ENCODE measurements around the gene OR2AG2. TPM values are rescaled to one million over a fixed set of nuclear protein-coding genes. Genes with fewer than 3 reads are reported as not detected.

OR2AG2 gene
- total RNA-seq, 4 donors from 2014 or later: not detected

DNA sequence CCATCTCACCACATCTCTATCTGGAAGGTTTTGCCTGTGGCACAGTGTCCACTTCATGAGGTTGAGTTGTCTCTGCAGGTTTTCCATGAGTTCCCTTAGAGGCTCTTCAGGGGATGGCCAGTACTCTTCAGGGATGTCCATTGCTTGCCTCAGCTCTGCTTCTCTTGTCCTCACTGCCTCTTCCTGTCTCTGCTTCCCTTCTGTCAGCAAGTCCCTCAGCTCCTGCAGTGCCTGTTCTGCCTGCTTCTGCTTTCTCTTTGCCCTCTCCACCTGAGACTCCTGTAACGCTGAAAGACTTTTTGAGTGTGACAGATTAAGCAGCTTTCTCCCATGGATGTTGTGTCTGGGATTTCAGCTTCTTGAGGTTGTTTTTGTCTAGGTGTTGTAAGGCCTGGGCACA lies 50.4 kb downstream of the OR2AG2 start:
- no peaks in the 10 kb centered on the region for H3K9me3 ChIP-seq
- no peaks in the 10 kb centered on the region for H3K4me1 ChIP-seq
- H3K4me3 ChIP-seq: no peak overlapping the region
- ATAC-seq (no peak), DNase-seq (no peak)
- H3K36me3 ChIP-seq: no peaks in the 10 kb centered on the region
- H3K27ac ChIP-seq: no peak overlapping the region
- no peaks in the 10 kb centered on the region for H3K27me3 ChIP-seq
- in situ Hi-C loops (cut with MboI; ENCODE audit: low sequenced_read_pairs in 4 of 4): no loop called here
- no peak for TF ChIP-seq POLR2A (IDR thresholded peaks at IDR 0.05)
- TF ChIP-seq, protein P1, sequence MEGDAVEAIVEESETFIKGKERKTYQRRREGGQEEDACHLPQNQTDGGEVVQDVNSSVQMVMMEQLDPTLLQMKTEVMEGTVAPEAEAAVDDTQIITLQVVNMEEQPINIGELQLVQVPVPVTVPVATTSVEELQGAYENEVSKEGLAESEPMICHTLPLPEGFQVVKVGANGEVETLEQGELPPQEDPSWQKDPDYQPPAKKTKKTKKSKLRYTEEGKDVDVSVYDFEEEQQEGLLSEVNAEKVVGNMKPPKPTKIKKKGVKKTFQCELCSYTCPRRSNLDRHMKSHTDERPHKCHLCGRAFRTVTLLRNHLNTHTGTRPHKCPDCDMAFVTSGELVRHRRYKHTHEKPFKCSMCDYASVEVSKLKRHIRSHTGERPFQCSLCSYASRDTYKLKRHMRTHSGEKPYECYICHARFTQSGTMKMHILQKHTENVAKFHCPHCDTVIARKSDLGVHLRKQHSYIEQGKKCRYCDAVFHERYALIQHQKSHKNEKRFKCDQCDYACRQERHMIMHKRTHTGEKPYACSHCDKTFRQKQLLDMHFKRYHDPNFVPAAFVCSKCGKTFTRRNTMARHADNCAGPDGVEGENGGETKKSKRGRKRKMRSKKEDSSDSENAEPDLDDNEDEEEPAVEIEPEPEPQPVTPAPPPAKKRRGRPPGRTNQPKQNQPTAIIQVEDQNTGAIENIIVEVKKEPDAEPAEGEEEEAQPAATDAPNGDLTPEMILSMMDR (IDR thresholded peaks at IDR 0.05 in 4 of 5, conservative IDR thresholded peaks at IDR 0.05 in 1 of 5): no peak
- intact Hi-C loops (cut with DNase I; ENCODE audit: low total_unique reads): no loop called here

DNA sequence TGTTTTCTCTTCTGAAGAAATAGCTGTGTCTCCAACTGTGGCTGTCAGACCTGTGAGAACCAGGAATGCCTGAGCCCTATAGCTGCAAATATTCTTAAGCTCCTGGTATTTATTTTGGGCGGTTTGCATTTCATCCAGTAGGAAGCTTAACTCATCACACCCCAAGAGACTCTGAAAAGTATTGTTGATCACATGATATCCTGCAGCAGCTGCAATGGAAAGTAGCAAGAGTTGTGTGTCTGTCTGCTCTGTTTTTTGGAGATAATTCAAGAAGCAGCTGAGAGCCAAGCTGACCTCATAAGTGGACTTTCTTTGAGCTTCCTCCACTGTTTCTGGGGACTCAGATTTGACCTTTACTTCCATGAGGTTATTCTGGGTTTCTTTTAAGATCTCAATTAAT lies 52.2 kb downstream of the OR2AG2 start:
- H3K4me1 ChIP-seq: no peaks in the 10 kb centered on the region
- no peak overlapping the region for H3K27ac ChIP-seq
- no peak for ATAC-seq
- no peaks in the 10 kb centered on the region for H3K36me3 ChIP-seq
- H3K27me3 ChIP-seq: no peaks in the 10 kb centered on the region
- intact Hi-C loops (cut with DNase I; ENCODE audit: low total_unique reads) (no loop called here), in situ Hi-C loops (cut with MboI; ENCODE audit: low sequenced_read_pairs in 4 of 4) (no loop called here)
- no peak for DNase-seq
- no peak overlapping the region for H3K4me3 ChIP-seq
- no peaks in the 10 kb centered on the region for H3K9me3 ChIP-seq
- TF ChIP-seq, protein P1 (IDR thresholded peaks at IDR 0.05 in 4 of 5, conservative IDR thresholded peaks at IDR 0.05 in 1 of 5): no peak
- no peak for TF ChIP-seq POLR2A (IDR thresholded peaks at IDR 0.05)

DNA sequence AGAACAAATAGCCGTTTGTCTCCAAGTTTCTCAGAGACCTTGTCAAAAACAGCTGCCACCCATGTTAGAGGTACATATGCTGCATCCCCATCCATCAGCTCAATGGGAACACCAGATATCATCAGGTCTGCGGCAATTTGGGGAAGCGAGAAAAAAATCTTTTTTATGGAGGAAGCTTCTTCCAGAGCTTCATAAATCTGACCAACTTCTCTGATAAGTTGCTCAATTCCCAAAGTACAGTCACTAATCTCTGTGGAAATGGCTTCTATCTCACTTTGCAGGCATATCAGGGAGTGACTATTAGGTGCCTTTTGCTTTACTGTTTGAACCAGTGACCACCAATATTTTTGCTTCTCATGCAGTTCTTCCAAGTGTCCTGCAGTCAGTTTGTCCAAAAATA lies 54.4 kb downstream of the OR2AG2 start:
- H3K4me1 ChIP-seq: no peaks in the 10 kb centered on the region
- no peak for TF ChIP-seq POLR2A (IDR thresholded peaks at IDR 0.05)
- TF ChIP-seq, protein P1 (IDR thresholded peaks at IDR 0.05 in 4 of 5, conservative IDR thresholded peaks at IDR 0.05 in 1 of 5): no peak
- no peaks in the 10 kb centered on the region for H3K9me3 ChIP-seq
- in situ Hi-C loops (cut with MboI; ENCODE audit: low sequenced_read_pairs in 4 of 4) (no loop called here), intact Hi-C loops (cut with DNase I; ENCODE audit: low total_unique reads) (no loop called here)
- no peak overlapping the region for H3K4me3 ChIP-seq
- H3K27ac ChIP-seq: no peak overlapping the region
- ATAC-seq: no peak
- H3K27me3 ChIP-seq: no peaks in the 10 kb centered on the region
- DNase-seq: no peak
- no peaks in the 10 kb centered on the region for H3K36me3 ChIP-seq

Other genes with a start within 250 kb of the OR2AG2 start
- 10 to 100 TPM; 10.9 to 25.7 (median 14.9) TPM for gene RRP8, start 168.4 kb downstream of the OR2AG2 start, total RNA-seq
- 100 to 1,000 TPM in 1 of 4 donors, 10 to 100 TPM in 3; 48.3 to 113 (median 70.5) TPM for gene ILK, start 168.2 kb downstream of the OR2AG2 start, total RNA-seq
- gene TAF10, start 159.8 kb downstream of the OR2AG2 start, total RNA-seq: 10 to 100 TPM; 49.8 to 77.8 (median 65.7) TPM
- gene TPP1, start 152.6 kb downstream of the OR2AG2 start, total RNA-seq: 10 to 100 TPM; 13.9 to 43.4 (median 19.6) TPM
- gene DCHS1, start 116.2 kb downstream of the OR2AG2 start, total RNA-seq: 1 to 10 TPM; 1.5 to 3.8 (median 2.8) TPM
- gene MRPL17, start 88.6 kb downstream of the OR2AG2 start, total RNA-seq: 10 to 100 TPM; 25.1 to 33.4 (median 27.7) TPM
- gene OR2AG1, start 11.0 kb upstream of the OR2AG2 start, total RNA-seq: not detected
- under 1 TPM in 1 of 4 donors, not detected in 3; 0.20 TPM for gene OR6A2, start 27.7 kb upstream of the OR2AG2 start, total RNA-seq
- not detected for gene OR10A5, start 73.7 kb upstream of the OR2AG2 start, total RNA-seq
- not detected for gene OR10A2, start 91.1 kb upstream of the OR2AG2 start, total RNA-seq
- not detected for gene OR10A4, start 104.6 kb upstream of the OR2AG2 start, total RNA-seq
- not detected for gene OR2D2, start 120.5 kb upstream of the OR2AG2 start, total RNA-seq
- gene OR2D3, start 149.0 kb upstream of the OR2AG2 start, total RNA-seq: not detected
- under 1 TPM in 3 of 4 donors, not detected in 1; 0.36 to 0.44 (median 0.39) TPM for gene ZNF215, start 154.4 kb upstream of the OR2AG2 start, total RNA-seq
- gene ZNF214, start 248.4 kb upstream of the OR2AG2 start, total RNA-seq: 1 to 10 TPM in 2 of 4 donors, under 1 TPM in 2; 0.75 to 2.0 (median 1.2) TPM
- gene NLRP14, start 248.5 kb upstream of the OR2AG2 start, total RNA-seq: not detected

All from gastrocnemius medialis (tissue), 4 donors.